Panc1 (cell line): Measurements from ENCODE around the gene VDR. TPM values are rescaled to one million over a fixed set of nuclear protein-coding genes. Genes with fewer than 3 reads are reported as not detected.

ENCODE experiments used
- ATAC-seq: fragments of 200-7000 bp; cut with Tn5 transposase; 2 replicates; pipeline ENCODE4 v1.9.1; 2020; ENCODE audit warnings: mild to moderate bottlenecking, moderate library complexity
- BruUV-seq: library from RNA; stranded (reverse); fragments of 400-500 nt; replicated peaks from 2 replicates; lab custom pipeline; 2021; lab: Mats Ljungman, UMichigan
- CTCF ChIA-PET: fragments of 300-600 bp; sonication (Branson Sonifier 250); formaldehyde crosslinking; loops from one replicate; lab custom pipeline; 2022; ENCODE audit warnings: antibody characterized with exemption; lab: Charles Lee
- POLR2A ChIA-PET: fragments of 300-600 bp; sonication (Branson Sonifier 250); formaldehyde crosslinking; loops from one replicate; lab custom pipeline; 2022; ENCODE audit warnings: antibody characterized with exemption; lab: Charles Lee
- DNase-seq: peaks from one replicate; pipeline ENCODE4 v3.0.0-alpha.2; 2010; ENCODE audit warnings: low read depth, low spot score
- H3K27ac ChIP-seq: 2 replicates; pipeline ENCODE4 v1.5.1; 2011; ENCODE audit warnings: mild to moderate bottlenecking, low read length, inconsistent platforms
- H3K27me3 ChIP-seq: fragments of 200-500 bp; sonication (Bioruptor generic); 2 replicates; pipeline ENCODE4 v1.6.0; 2014; ENCODE audit warnings: low read length, inconsistent platforms; ENCODE audit not compliant: control insufficient read depth, insufficient read depth
- H3K36me3 ChIP-seq: fragments of 200-500 bp; sonication (Bioruptor generic); 2 replicates; pipeline ENCODE4 v1.5.1; 2014; ENCODE audit warnings: inconsistent platforms, mild to moderate bottlenecking, low read length, moderate library complexity; ENCODE audit not compliant: control insufficient read depth, insufficient read depth
- H3K4me1 ChIP-seq: 2 replicates; pipeline ENCODE4 v1.5.1; 2011; ENCODE audit warnings: inconsistent platforms, mild to moderate bottlenecking, low read length, moderate library complexity; ENCODE audit not compliant: control insufficient read depth, insufficient read depth
- H3K4me3 ChIP-seq, 2 experiments: 2 replicates each; pipeline ENCODE4 v1.5.1; 2011 to 2012; ENCODE audit warnings: low read depth in 2 of 2, low read length in 2 of 2, mild to moderate bottlenecking in 2 of 2, inconsistent platforms in 1 of 2, moderate library complexity in 1 of 2
- H3K9me3 ChIP-seq: fragments of 200-500 bp; sonication (Bioruptor generic); 2 replicates; pipeline ENCODE4 v1.5.1; 2014; ENCODE audit warnings: low read depth, mild to moderate bottlenecking, inconsistent platforms, low read length, moderate library complexity; ENCODE audit not compliant: control insufficient read depth, insufficient read depth
- POLR2AphosphoS5 ChIP-seq: IDR thresholded peaks from 2 replicates; pipeline ENCODE4 v1.6.1; 2012; ENCODE audit warnings: mild to moderate bottlenecking, low read depth, low read length, moderate library complexity
- SIN3A ChIP-seq: IDR thresholded peaks from 2 replicates; pipeline ENCODE4 v1.6.1; 2012; ENCODE audit warnings: low read depth, mild to moderate bottlenecking, low read length, moderate library complexity, borderline replicate concordance; ENCODE audit not compliant: insufficient read depth
- TCF7L2 ChIP-seq: IDR thresholded peaks from 2 replicates; pipeline ENCODE4 v1.6.1; 2011; ENCODE audit warnings: mild to moderate bottlenecking, low read depth, low read length, inconsistent platforms
- in situ Hi-C: cut with HindIII; loops from 2 replicates; pipeline ENCODE4 v1.10.0; 2016; ENCODE audit warnings: low sequenced_read_pairs, low pct_unique_long_range_greater_than_20kb
- intact Hi-C: fragments of 100-400 bp; cut with micrococcal nuclease; formaldehyde crosslinking; loops from one replicate; pipeline ENCODE4 v1.10.0; 2022; ENCODE audit not compliant: unreplicated experiment
- total RNA-seq: library from RNA; stranded (reverse); gene quantifications from one replicate; pipeline ENCODE4 v1.2.1, GENCODE V29; 2021; ENCODE audit not compliant: unreplicated experiment
- TF ChIP-seq, protein P1 (sequence below): fragments of 450-650 bp; IDR thresholded peaks from 2 replicates; pipeline ENCODE4 v1.5.1; 2017; ENCODE audit warnings: mild to moderate bottlenecking
- TF ChIP-seq, protein P2 (sequence below), 2 experiments: IDR thresholded peaks; 2 replicates each; pipeline ENCODE4 v1.6.1; 2011 to 2012; ENCODE audit warnings: low read depth in 2 of 2, control low read depth in 1 of 2, low read length in 1 of 2, mild to moderate bottlenecking in 1 of 2, moderate library complexity in 1 of 2; ENCODE audit not compliant: insufficient read depth in 1 of 2

VDR gene
- total RNA-seq, 1 experiment from 2014 or later, result 3.0 TPM

DNA sequence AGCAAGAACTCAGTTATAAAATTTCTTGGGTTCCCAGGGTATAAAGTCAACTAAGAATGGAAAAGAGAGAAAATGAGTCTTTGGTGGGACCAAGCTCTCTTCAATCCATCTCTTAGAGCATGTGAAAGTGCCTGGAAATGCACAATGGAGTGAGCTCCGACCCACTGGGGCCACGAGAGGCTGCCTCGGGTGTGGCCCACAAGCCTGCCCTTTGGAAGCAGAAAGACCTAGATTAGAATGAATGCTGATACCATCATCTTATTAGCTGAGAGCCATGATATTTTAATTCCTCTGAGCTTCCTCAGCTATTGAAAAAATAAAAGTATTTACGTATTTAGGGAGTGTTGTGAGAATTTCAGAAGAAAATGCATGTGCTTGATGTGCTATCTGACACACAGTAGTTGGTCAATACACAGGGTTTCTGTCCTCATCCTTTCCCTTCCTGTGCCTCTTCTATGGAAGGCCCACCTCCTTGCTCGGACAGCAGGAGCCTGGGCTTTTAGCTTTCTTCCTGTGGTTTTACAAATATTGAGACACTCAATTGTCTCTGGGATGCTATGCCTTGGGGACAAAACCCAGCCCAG, 42.5 kb downstream of the VDR start:
- no TSS peak for BruUV-seq
- ATAC-seq (no peak), DNase-seq (no peak)
- CTCF ChIA-PET, result no interaction called here
- H3K36me3 ChIP-seq, result no peaks in the 10 kb centered on the region
- no peaks in the 10 kb centered on the region for H3K9me3 ChIP-seq
- intact Hi-C loops (no loop called here), in situ Hi-C loops (no loop called here)
- H3K4me3 ChIP-seq, result no peak overlapping the region
- POLR2A ChIA-PET, result no interaction called here
- no peaks in the 10 kb centered on the region for H3K4me1 ChIP-seq
- H3K27ac ChIP-seq, result no peak overlapping the region
- TF ChIP-seq, protein P1, sequence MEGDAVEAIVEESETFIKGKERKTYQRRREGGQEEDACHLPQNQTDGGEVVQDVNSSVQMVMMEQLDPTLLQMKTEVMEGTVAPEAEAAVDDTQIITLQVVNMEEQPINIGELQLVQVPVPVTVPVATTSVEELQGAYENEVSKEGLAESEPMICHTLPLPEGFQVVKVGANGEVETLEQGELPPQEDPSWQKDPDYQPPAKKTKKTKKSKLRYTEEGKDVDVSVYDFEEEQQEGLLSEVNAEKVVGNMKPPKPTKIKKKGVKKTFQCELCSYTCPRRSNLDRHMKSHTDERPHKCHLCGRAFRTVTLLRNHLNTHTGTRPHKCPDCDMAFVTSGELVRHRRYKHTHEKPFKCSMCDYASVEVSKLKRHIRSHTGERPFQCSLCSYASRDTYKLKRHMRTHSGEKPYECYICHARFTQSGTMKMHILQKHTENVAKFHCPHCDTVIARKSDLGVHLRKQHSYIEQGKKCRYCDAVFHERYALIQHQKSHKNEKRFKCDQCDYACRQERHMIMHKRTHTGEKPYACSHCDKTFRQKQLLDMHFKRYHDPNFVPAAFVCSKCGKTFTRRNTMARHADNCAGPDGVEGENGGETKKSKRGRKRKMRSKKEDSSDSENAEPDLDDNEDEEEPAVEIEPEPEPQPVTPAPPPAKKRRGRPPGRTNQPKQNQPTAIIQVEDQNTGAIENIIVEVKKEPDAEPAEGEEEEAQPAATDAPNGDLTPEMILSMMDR, result no peak
- TF ChIP-seq TCF7L2 (no peak), SIN3A (no peak), POLR2AphosphoS5 (no peak)
- TF ChIP-seq, protein P2, sequence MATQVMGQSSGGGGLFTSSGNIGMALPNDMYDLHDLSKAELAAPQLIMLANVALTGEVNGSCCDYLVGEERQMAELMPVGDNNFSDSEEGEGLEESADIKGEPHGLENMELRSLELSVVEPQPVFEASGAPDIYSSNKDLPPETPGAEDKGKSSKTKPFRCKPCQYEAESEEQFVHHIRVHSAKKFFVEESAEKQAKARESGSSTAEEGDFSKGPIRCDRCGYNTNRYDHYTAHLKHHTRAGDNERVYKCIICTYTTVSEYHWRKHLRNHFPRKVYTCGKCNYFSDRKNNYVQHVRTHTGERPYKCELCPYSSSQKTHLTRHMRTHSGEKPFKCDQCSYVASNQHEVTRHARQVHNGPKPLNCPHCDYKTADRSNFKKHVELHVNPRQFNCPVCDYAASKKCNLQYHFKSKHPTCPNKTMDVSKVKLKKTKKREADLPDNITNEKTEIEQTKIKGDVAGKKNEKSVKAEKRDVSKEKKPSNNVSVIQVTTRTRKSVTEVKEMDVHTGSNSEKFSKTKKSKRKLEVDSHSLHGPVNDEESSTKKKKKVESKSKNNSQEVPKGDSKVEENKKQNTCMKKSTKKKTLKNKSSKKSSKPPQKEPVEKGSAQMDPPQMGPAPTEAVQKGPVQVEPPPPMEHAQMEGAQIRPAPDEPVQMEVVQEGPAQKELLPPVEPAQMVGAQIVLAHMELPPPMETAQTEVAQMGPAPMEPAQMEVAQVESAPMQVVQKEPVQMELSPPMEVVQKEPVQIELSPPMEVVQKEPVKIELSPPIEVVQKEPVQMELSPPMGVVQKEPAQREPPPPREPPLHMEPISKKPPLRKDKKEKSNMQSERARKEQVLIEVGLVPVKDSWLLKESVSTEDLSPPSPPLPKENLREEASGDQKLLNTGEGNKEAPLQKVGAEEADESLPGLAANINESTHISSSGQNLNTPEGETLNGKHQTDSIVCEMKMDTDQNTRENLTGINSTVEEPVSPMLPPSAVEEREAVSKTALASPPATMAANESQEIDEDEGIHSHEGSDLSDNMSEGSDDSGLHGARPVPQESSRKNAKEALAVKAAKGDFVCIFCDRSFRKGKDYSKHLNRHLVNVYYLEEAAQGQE (IDR thresholded peaks at IDR 0.05; ENCODE audit: insufficient read depth in 1 of 2, low read depth in 2 of 2, low read length in 1 of 2), result no peak
- H3K27me3 ChIP-seq, result no peaks in the 10 kb centered on the region

DNA sequence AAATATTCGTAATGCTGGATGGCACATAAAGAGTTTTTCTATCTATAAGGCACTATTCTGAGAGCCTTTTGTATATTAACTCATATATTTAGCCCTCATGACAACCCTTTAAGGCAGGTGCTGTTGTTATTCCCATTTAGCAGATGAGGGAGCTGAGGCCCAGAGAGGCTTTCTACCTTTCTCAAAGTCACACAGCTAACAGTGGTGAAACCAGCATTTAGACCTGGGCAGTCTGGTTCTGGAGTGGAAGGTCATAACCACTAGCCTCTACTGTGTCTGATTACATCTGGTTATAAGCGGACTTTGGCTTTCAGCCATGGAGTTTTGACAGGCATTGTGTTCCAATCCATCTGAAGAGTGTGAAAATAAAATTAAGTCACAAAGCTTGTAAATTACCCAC, 43.9 kb downstream of the VDR start:
- no peaks in the 10 kb centered on the region for H3K36me3 ChIP-seq
- ChIA-PET CTCF (no interaction called here), POLR2A (no interaction called here)
- ATAC-seq, result no peak
- H3K9me3 ChIP-seq, result no peaks in the 10 kb centered on the region
- TF ChIP-seq TCF7L2 (no peak), POLR2AphosphoS5 (no peak), SIN3A (no peak)
- H3K4me3 ChIP-seq, result no peak overlapping the region
- H3K4me1 ChIP-seq, result no peaks in the 10 kb centered on the region
- in situ Hi-C loops, result no loop called here
- intact Hi-C loops, result no loop called here
- H3K27me3 ChIP-seq, result no peaks in the 10 kb centered on the region
- no peak overlapping the region for H3K27ac ChIP-seq
- no TSS peak for BruUV-seq
- no peak for DNase-seq

DNA sequence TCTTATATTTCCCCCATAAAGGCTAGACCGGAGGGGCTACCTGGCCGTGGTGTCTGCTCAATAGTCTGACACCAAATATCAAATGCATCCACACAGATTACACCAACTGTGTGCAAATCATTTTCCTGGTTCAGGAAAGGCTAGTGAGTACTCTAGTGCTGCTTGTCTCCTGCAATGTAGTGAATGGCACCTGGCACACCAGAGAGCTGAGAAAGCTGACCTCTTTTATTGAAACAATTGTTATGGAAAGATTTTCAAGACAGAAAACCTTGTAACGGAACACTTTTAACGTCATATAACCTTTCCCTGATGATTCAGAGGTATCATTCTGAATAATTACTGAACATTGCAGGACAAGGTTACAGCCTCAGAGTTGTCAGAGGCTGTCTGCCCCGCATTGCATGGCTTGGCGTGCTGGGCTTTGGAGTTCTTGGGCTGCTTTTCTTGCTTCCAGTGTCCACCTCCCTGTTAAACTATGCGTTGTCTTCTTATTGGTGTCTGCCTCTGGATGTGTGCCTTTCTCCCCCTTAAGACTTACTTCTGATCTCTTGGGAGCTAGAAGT, 44.4 kb downstream of the VDR start:
- intact Hi-C loops (no loop called here), in situ Hi-C loops (no loop called here)
- ATAC-seq, result no peak
- ChIA-PET CTCF (no interaction called here), POLR2A (no interaction called here)
- Histone ChIP-seq H3K4me3 (no peak overlapping the region), H3K4me1 (no peaks in the 10 kb centered on the region), H3K27ac (no peak overlapping the region), H3K27me3 (no peaks in the 10 kb centered on the region), H3K9me3 (no peaks in the 10 kb centered on the region), H3K36me3 (no peaks in the 10 kb centered on the region)
- DNase-seq, result no peak
- TF ChIP-seq POLR2AphosphoS5 (no peak), SIN3A (no peak), TCF7L2 (no peak)
- TF ChIP-seq, protein P1, result no peak
- TF ChIP-seq, protein P2 (IDR thresholded peaks at IDR 0.05; ENCODE audit: insufficient read depth in 1 of 2, low read depth in 2 of 2, low read length in 1 of 2), result no peak
- no TSS peak for BruUV-seq
